GM12865 (cell line): ENCODE data around the gene TRMT2A.

Source experiments
- DNase-seq: peaks from one replicate; pipeline ENCODE4 v3.0.0; 2010; ENCODE audit warnings: low read depth
- H3K4me3 ChIP-seq: 2 replicates; pipeline ENCODE4 v1.5.1; 2011; ENCODE audit warnings: mild to moderate bottlenecking, low read depth, low read length, control low read depth
- TF ChIP-seq, protein P1 (sequence below): IDR thresholded peaks from 2 replicates; pipeline ENCODE4 v1.5.1; 2011; ENCODE audit warnings: low read length, control low read depth, low read depth, inconsistent platforms; ENCODE audit not compliant: insufficient read depth; ENCODE audit errors: missing control alignments

TRMT2A gene

GRCh38 chr22:20088263-20088648 is 28.8 kb downstream of the TRMT2A start:
- no peak for DNase-seq
- TF ChIP-seq, protein P1, sequence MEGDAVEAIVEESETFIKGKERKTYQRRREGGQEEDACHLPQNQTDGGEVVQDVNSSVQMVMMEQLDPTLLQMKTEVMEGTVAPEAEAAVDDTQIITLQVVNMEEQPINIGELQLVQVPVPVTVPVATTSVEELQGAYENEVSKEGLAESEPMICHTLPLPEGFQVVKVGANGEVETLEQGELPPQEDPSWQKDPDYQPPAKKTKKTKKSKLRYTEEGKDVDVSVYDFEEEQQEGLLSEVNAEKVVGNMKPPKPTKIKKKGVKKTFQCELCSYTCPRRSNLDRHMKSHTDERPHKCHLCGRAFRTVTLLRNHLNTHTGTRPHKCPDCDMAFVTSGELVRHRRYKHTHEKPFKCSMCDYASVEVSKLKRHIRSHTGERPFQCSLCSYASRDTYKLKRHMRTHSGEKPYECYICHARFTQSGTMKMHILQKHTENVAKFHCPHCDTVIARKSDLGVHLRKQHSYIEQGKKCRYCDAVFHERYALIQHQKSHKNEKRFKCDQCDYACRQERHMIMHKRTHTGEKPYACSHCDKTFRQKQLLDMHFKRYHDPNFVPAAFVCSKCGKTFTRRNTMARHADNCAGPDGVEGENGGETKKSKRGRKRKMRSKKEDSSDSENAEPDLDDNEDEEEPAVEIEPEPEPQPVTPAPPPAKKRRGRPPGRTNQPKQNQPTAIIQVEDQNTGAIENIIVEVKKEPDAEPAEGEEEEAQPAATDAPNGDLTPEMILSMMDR: no peak

DNA sequence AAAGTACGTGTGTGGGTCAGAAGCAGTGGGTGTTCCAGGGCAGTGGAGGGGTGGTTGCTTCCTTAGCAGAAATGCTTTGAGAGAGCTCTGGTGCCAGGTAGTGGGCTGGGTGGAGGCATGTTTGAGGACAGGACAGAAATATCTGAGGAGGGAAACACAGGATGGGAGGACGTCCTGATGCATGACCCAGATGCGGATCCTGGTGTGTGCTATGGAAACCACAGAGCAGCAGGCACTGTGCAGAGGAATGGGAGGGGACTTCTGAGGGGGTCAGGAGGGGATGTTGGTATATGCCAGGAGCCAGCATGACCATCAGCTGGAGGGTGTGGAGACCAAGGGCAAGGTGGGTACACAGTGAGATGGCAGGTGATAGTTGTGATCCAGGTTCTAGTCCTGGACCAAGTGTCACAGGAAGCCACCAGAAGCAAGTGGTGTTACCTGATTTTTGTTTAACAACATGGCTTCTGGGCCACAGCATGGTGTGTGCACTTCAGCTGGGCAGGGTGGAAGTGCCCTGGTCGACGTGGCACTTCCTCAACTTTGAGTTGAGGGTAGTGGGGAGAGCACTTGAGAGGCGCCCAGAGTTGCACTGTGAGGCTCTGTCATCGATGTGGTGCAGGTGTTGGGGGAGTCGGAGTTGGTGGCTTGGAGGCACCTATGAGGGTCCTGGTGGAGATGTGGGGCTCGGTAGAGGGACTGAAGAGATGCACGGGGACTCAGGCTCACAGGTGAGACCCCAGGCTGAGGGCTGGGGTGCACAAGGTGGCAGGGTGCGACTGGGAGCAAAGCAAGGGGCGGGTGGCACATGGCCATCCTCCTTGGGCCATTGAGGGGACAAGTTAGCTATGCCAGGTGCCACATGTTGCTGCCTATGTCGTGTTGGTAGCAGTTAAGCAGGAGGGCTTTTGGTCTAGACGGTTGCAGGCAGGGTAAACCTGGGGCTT is 29.4 kb downstream of the TRMT2A start:
- no peak for DNase-seq
- TF ChIP-seq, protein P1: no peak

More at GRCh38 chr22:20088263-20088648, 28.8 kb downstream of the TRMT2A start:
- no peak overlapping the region for H3K4me3 ChIP-seq

GRCh38 chr22:20086763-20087162 is 30.3 kb downstream of the TRMT2A start:
- no peak for DNase-seq
- H3K4me3 ChIP-seq: no peak overlapping the region
- TF ChIP-seq, protein P1: no peak

More for the DNA sequence above, 29.4 kb downstream of the TRMT2A start:
- H3K4me3 ChIP-seq: no peak overlapping the region

GRCh38 chr22:20086101-20086599 is 30.9 kb downstream of the TRMT2A start:
- TF ChIP-seq, protein P1: no peak
- H3K4me3 ChIP-seq: no peak overlapping the region

DNA sequence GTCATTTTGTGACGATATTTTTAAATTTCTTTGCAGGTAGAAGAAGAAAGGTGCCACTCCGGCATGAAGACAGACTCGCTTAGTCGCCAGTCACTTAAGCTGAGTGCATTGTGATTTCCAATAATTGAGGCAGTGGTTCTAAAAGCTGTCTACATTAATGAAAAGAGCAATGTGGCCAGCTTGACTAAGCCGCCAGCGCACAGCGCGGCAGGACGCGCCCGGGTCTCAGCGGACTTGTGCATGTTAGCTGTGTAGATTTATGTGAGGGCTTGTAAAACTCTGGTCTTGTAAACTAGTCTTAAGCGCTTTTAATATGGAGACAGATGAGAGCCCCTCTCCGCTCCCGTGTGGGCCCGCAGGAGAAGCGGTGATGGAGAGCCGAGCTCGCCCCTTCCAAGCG is 31.4 kb downstream of the TRMT2A start:
- no peak overlapping the region for H3K4me3 ChIP-seq
- no peak for DNase-seq
- TF ChIP-seq, protein P1: no peak

More at GRCh38 chr22:20086101-20086599, 30.9 kb downstream of the TRMT2A start:
- no peak for DNase-seq

DNA sequence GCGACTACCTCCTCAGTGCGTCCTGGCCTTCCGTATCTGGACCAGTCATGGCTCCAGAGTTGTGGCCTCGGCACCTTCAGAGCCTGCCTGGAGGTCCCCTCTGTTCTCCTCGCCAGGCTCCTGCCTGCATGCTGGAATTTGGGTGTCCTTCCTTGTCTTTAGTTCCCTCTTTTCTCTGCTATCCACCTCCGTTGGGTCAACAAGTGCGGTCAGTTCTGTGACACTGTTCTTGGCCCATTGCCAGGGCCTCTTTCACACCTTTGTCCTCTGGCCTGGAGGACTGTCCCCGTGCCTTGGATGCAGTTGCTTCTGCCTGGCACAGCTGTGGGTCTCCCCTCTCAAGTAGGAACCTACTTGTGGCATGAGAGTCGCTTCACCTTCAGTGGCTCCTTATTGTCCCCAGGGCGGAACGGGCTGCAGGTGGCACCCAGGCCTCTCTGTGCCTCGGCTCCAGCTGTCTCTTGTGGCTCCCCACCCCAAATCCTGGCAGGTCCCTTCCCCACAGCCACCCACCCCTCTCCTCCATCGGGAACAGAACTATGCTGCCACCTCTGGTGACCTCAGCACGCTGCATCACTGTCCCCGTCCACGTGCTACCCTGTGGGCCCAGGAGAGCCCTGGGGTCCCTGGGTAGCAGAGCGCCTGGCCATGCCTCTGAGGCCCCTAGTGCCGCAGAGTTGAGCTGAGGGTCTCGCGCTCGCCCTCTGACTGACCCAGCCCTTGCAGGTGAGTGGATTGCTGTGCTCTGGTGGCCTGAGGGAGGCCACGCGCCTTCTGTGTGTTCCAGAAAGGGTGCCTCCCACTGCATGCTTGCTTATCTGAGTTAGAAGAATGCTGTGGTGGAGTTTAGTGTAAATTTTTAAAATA is 32.2 kb downstream of the TRMT2A start:
- no peak overlapping the region for H3K4me3 ChIP-seq
- TF ChIP-seq, protein P1: peak; percentile 37
- no peak for DNase-seq
